ENCODE data around the gene TBCD.

Gene TBCD

DNA sequence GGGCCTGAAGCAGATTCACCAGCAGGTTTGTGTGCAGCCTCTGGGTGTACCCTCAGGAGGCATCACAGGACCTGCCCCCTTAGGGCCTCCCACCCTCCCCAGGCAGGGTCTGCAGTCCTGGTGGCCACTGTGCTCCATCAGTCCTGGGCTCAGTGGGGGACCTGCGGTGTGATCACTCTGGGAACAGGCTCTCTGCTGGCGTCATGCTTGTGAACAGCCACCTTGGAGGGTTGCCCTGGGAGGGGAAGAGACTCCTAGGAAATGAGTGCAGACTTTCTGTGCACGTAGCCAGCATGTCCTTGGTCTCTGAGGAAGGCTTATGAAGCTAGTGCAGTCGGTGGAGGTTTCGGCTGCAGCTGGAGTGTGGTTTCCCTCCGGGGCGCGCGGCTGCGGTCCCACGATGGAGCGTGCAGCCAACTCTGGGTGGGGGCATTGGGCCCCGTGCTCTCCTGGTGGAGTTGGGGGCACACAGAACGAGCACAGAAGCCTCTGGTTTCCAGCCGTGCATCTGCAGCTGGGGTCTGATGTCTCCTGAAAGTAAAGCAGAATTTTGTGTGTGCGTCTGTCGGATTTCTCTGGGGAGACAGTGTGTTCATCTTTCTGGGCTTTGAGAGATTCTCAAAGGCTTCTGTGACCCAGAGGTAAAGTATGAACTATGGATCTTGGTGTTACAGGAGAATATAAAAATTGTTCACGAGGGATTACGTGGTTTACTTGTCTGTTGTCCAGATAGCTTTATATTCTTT is 156.1 kb downstream of the TBCD start:
- DNase-seq (ENCODE audit: insufficient read length, low spot score) (no peak), FAIRE-seq (no peak)
- TF ChIP-seq, protein P1, sequence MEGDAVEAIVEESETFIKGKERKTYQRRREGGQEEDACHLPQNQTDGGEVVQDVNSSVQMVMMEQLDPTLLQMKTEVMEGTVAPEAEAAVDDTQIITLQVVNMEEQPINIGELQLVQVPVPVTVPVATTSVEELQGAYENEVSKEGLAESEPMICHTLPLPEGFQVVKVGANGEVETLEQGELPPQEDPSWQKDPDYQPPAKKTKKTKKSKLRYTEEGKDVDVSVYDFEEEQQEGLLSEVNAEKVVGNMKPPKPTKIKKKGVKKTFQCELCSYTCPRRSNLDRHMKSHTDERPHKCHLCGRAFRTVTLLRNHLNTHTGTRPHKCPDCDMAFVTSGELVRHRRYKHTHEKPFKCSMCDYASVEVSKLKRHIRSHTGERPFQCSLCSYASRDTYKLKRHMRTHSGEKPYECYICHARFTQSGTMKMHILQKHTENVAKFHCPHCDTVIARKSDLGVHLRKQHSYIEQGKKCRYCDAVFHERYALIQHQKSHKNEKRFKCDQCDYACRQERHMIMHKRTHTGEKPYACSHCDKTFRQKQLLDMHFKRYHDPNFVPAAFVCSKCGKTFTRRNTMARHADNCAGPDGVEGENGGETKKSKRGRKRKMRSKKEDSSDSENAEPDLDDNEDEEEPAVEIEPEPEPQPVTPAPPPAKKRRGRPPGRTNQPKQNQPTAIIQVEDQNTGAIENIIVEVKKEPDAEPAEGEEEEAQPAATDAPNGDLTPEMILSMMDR (IDR thresholded peaks at IDR 0.05; ENCODE audit: insufficient read depth, missing control alignments) = no peak

DNA sequence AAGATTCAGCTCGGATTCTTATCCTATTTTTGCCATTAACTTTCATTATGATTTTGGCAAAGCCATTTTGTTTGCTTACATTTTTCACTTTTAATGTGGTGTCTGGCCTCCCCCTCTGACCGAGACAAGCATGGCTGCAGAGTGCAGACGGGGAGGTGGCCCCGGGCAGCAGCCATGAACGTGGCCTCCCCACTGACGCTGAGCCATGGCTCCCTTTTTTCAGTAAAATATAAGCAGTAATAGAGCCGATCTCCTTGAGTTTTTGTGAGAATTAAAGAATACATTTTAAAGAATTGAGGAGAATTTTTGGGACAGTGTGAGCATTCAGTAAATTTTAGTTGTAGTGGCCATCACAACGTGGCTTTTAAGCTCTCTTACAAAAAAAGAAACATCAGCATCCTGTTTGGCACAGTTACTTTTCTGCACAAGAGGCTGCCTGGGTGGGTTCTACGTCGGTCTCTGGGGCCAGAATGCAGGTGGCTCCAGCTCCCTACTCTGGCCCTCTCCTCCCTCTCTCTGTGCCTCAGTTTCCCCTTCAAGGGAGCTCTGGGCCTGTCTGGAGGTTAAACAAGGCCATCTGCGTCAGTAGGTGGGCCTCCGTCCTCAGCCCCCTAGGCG is 156.8 kb downstream of the TBCD start:
- FAIRE-seq (no peak), DNase-seq (ENCODE audit: insufficient read length, low spot score) (no peak)
- TF ChIP-seq, protein P1 (IDR thresholded peaks at IDR 0.05; ENCODE audit: insufficient read depth, missing control alignments) = no peak

DNA sequence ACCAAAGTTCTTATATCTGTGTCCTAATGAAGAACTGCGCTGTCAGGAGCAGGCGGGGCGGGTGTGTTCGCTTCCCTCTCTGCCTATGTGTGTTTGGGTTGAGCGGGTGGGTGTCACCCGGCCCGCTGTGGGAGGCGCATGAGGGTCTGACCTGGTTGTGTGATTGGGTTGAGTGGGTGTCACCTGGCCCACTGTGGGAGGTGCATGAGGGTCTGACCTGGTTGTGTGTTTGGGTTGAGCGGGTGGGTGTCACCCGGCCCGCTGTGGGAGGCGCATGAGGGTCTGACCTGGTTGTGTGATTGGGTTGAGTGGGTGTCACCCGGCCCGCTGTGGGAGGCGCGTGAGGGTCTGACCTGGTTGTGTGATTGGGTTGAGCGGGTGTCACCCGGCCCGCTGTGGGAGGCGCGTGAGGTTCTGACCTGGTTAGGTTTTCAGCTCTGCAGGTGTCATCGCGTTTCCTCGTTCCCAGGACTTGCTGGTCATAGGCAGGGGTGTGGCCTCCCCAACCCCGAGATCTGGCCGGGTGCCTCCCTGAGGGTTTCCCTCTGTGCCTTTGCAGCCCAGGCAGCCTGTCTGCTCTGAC is 157.5 kb downstream of the TBCD start:
- TF ChIP-seq, protein P1 (IDR thresholded peaks at IDR 0.05; ENCODE audit: insufficient read depth, missing control alignments) = no peak
- FAIRE-seq (no peak), DNase-seq (ENCODE audit: insufficient read length, low spot score) (no peak)

DNA sequence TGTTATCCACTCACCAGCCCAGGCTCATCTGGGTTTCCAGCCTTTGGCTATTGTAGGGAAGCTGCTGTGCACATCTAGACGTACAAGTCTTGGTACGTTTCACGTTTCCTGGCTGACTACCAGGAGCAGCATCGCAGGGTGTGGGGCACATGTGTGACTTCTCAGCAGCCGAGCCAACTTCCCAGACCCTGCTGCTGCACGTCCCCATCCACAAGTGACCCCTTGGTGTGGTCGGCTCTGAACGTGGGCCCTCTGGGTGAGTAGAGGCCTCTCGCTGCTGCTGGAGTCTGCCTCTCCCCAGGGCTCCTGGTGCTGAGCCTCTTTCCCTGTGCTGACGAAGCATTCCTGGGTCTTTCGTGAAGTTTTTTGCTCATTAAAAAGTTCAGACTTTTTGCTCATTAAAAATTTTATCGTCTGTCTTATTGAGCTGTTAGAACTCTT is 158.2 kb downstream of the TBCD start:
- TF ChIP-seq, protein P1 (IDR thresholded peaks at IDR 0.05; ENCODE audit: insufficient read depth, missing control alignments) = no peak
- DNase-seq (ENCODE audit: insufficient read length, low spot score) (no peak), FAIRE-seq (no peak)

DNA sequence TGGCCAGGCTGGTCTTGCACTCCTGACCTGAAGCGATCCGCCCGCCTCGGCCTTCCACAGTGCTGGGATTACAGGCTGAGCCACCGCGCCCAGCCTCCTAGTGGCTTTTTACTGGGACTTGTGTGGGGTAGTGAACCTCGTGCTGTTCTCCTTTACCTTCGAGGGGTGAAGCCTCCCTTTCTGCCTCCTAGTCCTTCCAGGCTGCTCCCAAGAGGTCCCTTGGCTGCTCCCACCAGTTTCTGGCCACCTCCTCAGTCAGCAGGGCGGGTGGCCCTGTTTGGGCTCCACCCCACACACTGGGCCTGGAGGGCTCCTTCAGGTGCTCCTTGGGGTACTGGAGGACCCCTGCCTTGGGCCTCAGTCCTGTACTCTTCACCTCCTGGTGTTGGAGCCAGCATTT is 158.9 kb downstream of the TBCD start:
- DNase-seq (ENCODE audit: insufficient read length, low spot score) (no peak), FAIRE-seq (no peak)
- TF ChIP-seq, protein P1 (IDR thresholded peaks at IDR 0.05; ENCODE audit: insufficient read depth, missing control alignments) = no peak

DNA sequence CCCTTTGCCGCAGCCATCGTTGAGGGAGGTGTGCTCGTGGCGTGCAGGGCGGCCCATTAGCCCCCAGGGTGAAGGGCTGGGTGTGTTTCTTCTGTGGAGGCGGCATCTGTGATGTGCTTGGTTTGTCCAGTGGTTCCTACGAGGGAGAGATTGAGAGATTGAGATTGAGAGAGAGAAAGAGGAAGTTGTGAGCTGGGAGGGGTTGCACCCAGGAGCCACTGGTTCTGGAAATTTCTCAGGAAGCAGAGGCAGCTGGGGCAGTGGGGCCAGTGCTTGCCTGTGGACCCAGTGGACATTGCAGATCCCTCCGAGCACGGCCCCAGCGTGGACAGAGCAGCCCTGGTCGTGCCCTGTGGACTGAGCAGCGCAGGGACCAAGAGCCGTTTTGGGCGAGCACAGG is 160.0 kb downstream of the TBCD start:
- FAIRE-seq = no peak

More for the DNA sequence above, 160.0 kb downstream of the TBCD start:
- no peak for DNase-seq (ENCODE audit: insufficient read length, low spot score)
- TF ChIP-seq, protein P1 (IDR thresholded peaks at IDR 0.05; ENCODE audit: insufficient read depth, missing control alignments) = no peak

Measured in D721Med (cell line).